ENCODE measurements around the gene LGALS9C.
"Not testable (repeated sequence)": the region's sequence is repeated elsewhere in the genome, so short reads cannot be mapped to it uniquely, and the experiment has no call there.

DNA sequence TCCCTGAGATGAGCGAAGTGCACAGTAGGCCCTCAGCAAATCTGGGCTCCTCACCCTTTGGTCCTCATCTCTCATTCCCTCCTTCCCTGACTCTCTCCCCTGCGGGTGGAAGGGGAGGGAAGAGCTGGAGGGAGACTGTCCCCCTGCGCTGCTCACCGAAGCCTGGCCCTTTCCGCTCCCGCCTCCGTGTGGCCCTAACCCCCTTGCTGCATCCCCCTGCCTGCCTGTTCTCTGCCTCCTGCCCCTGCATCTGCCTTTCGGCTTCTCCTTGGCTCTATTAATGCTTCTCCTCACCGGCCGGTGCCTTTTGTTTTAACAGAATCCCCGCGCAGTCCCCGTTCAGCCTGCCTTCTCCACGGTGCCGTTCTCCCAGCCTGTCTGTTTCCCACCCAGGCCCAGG lies 12.0 kb downstream of the LGALS9C start:
- TF ChIP-seq, protein P1, sequence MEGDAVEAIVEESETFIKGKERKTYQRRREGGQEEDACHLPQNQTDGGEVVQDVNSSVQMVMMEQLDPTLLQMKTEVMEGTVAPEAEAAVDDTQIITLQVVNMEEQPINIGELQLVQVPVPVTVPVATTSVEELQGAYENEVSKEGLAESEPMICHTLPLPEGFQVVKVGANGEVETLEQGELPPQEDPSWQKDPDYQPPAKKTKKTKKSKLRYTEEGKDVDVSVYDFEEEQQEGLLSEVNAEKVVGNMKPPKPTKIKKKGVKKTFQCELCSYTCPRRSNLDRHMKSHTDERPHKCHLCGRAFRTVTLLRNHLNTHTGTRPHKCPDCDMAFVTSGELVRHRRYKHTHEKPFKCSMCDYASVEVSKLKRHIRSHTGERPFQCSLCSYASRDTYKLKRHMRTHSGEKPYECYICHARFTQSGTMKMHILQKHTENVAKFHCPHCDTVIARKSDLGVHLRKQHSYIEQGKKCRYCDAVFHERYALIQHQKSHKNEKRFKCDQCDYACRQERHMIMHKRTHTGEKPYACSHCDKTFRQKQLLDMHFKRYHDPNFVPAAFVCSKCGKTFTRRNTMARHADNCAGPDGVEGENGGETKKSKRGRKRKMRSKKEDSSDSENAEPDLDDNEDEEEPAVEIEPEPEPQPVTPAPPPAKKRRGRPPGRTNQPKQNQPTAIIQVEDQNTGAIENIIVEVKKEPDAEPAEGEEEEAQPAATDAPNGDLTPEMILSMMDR (IDR thresholded peaks at IDR 0.05), result not testable (repeated sequence)
- not testable (repeated sequence) for TF ChIP-seq EP300 (IDR thresholded peaks at IDR 0.05)

All from ovary (tissue), 3 donors.